Measurements from ENCODE around the gene MACROH2A2.
A peak's percentile ranks its signal among the peaks of the same experiment; 100 is the strongest.
"Not testable (repeated sequence)": the region's sequence is repeated elsewhere in the genome, so short reads cannot be mapped to it uniquely, and the experiment has no call there.

MACROH2A2 gene

GRCh38 chr10:70101068-70101562, 48.5 kb downstream of the MACROH2A2 start:
- not testable (repeated sequence) for DNase-seq (ENCODE audit: low spot score)

GRCh38 chr10:70101668-70102067, 49.0 kb downstream of the MACROH2A2 start:
- DNase-seq (ENCODE audit: low spot score) = no peak

GRCh38 chr10:70106958-70107791, 54.5 kb downstream of the MACROH2A2 start:
- no peak for DNase-seq (ENCODE audit: low spot score)

GRCh38 chr10:70109064-70109729, 56.6 kb downstream of the MACROH2A2 start:
- DNase-seq (ENCODE audit: low spot score) = no peak

GRCh38 chr10:70111496-70111895, 58.9 kb downstream of the MACROH2A2 start:
- no peak for DNase-seq (ENCODE audit: low spot score)

GRCh38 chr10:70112071-70112470, 59.4 kb downstream of the MACROH2A2 start:
- DNase-seq (ENCODE audit: low spot score) = no peak

DNA sequence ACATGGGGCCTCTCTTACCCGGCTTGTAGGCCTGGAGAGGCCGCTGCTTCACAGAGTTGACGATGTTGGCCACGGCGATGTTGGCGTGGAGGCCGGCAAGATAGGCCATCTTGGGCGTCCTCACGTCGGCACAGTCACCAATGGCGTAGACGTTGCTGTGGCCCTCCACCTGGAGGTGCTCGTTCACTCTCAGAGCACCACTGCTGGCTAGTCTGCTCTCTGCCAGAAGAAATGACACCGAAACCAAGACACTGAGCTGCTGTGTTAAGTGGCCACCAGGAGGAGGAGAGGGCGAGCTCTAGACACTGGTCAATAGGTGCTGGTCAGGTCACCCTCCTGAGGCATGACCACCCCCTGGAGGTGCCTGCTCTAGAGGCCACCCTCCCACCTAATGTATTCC, 62.3 kb downstream of the MACROH2A2 start:
- no peak for DNase-seq (ENCODE audit: low spot score)

DNA sequence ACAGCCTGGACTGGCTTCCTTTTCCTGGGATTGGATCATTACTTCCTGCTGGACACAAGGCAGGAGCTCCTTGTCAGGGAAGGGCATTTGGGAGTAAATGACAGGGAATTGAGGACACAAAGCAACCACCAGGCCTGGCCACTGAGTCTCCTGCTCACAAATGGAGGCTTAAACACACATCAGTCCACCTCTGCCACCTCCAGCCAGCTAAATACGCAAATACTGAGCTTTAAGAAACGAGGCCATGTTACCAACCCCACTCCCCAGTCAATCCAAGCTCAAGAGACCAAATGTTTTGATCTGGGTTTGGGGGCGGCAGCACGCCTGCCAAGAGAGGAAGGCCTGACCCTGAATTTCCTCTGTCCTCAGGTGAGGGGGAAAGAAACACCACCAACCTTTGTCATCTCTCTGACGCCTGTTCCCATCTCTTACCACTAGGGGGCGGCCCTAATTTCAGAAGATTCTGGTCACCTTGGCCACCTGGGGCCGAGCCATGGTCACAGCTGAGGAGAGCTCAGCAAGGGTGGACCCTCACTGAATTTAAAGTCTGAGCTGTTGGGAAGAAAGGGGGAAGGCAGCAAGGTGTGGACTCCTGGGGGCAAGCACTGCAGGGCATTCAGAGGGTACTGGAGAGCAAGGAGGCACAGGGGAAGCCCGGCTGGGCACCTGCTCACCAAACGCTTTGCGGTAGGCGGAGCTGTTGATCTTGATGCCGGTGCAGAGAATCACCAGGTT, 63.5 kb downstream of the MACROH2A2 start:
- DNase-seq (ENCODE audit: low spot score) = peak; percentile 17

- no peak for DNase-seq (ENCODE audit: low spot score)
Measured at GRCh38 chr10:70117646-70118045, 65.0 kb downstream of the MACROH2A2 start.

DNA sequence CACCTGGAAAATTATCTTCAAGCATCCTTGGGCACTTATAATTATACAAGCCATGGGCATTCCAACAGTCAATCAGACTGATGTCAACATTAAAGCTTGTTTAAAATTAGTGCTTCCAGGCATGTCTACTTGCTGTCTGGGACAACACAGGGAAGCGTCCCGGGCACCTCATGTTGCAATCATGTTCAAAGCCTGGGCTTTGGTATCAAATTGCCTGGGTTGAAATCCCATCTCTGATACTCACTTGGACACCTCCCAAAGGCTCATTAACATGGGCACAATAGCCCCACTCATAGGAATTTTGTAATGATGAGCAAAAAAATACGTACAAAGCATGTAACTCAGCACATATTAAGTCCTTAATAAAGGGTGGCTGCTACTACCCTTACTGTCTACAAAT, 65.5 kb downstream of the MACROH2A2 start:
- no peak for DNase-seq (ENCODE audit: low spot score)

- DNase-seq (ENCODE audit: low spot score) = no peak
Measured at GRCh38 chr10:70119197-70119596, 66.6 kb downstream of the MACROH2A2 start.

- no peak for DNase-seq (ENCODE audit: low spot score)
Measured at GRCh38 chr10:70119623-70120022, 67.0 kb downstream of the MACROH2A2 start.

DNA sequence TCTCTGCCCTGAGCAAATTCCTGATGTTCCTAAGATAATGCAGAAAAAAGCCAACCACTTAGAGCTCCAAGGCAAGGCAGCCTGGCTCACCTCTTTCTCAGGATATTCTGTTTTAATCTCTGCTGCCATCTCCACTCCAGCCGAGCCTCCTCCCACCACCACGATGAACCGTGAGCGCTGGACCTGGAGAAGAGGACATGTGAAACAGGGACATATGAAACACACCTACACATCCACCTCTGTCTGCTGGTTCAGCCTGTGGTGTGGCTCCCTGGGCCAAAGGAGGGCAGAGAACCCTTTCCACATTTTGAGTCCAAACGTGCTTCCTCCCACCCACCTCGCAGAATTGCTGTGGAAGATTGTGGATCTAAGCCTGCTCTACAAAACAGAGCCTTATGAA, 67.8 kb downstream of the MACROH2A2 start:
- no peak for DNase-seq (ENCODE audit: low spot score)

- DNase-seq (ENCODE audit: low spot score) = no peak
Measured at GRCh38 chr10:70121281-70121949, 68.8 kb downstream of the MACROH2A2 start.

DNA sequence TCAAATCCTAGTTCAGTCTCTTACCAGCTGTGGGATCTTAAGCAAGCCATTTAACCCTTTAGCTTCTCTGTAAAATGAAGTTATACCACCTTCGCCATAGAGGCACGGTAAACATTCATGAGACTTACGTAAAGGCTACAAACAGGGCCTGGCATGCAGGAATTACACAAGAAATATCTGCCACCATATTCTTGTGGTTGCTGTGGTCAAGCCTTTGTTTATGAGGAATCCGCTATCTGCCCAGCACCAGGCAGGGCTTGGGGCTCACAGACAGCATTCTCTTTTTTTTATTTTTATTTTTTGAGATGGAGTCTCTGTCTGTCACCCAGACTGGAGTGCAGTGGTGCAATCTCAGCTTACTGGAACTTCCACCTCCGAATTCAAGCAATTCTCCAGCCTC, 70.1 kb downstream of the MACROH2A2 start:
- DNase-seq (ENCODE audit: low spot score) = no peak

- not testable (repeated sequence) for DNase-seq (ENCODE audit: low spot score)
Measured at GRCh38 chr10:70123166-70123565, 70.5 kb downstream of the MACROH2A2 start.

- no peak for DNase-seq (ENCODE audit: low spot score)
Measured at GRCh38 chr10:70123817-70124216, 71.2 kb downstream of the MACROH2A2 start.

- no peak for DNase-seq (ENCODE audit: low spot score)
Measured at GRCh38 chr10:70124415-70124814, 71.8 kb downstream of the MACROH2A2 start.

DNA sequence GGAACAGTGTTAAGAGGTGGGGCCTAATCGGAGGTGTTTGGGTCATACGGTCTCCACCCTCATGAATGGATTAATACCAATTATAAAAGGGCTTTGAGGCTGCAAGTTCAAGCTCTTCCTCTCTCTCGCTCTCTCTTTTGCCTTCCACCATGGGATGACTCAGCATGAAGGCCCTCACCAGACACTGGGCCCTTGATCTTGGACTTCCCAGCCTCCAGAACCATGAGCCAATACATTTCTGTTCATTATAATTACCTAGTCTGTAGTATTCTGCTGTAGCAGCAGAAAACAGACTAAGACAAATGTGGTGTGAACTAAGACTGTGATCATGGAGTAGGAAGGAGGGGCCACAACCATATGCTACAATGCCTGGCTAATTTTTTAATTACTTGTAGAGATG, 72.3 kb downstream of the MACROH2A2 start:
- no peak for DNase-seq (ENCODE audit: low spot score)

DNA sequence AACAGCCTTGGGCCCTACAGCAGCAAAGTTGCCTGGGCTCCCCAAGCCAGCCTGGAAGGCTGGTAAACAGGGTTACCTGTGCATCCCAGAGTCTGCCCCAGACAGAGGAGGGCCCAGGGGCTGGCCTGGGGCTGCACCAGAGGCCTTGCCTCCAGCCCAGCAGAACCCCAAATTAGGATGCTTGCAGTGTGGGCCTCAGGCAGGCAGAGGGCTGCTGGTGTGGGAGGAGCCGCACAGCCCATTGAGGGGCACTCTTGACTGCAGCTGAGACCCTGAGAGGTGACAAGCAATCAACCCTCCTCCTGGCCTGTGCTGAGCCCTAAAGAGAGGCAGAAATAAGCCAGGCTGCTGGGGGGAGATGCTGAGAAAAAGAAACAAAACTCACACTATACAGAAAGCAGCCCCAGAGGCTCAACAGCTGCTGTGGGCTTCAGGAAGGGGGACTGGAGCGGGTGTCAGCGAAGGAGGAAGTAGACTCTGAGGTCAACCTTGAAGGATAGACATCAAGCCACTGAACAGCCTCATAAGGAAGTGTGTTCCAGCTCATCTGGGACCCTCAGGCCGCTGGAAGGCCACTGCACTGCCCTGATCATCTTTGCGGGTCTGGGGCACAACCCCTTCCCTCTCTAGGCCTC, 73.4 kb downstream of the MACROH2A2 start:
- DNase-seq (ENCODE audit: low spot score) = no peak

- no peak for DNase-seq (ENCODE audit: low spot score)
Measured at GRCh38 chr10:70126700-70127395, 74.2 kb downstream of the MACROH2A2 start.
